HEK293 (cell line): Measurements from ENCODE around the gene COL9A2.

ENCODE experiments used
- CTCF ChIA-PET: fragments of 350-600 bp; formaldehyde crosslinking; extraction: SDS; loops from one replicate; lab custom pipeline; 2021; ENCODE audit warnings: antibody characterized with exemption; lab: Yijun Ruan, JAX
- POLR2A ChIA-PET: fragments of 300-600 bp; formaldehyde crosslinking; extraction: SDS; loops from one replicate; lab custom pipeline; 2020; ENCODE audit warnings: antibody characterized with exemption, inconsistent platforms; lab: Yijun Ruan, JAX
- H3K27ac ChIP-seq: fragments of 200-500 bp; sonication (Bioruptor generic); 2 replicates; pipeline ENCODE4 v1.5.1; 2014; ENCODE audit warnings: low read depth, low read length, control low read depth, inconsistent platforms; ENCODE audit errors: extremely low read depth
- H3K36me3 ChIP-seq, 2 experiments: fragments of 200-500 bp in 1 of 2; sonication (Bioruptor generic) in 1 of 2; 1 replicate in 1 of 2; 2 replicates in 1 of 2; pipeline ENCODE4 v1.5.1; 2014 to 2017; ENCODE audit warnings: inconsistent platforms in 2 of 2, low read length in 2 of 2; ENCODE audit not compliant: control insufficient read depth in 2 of 2, insufficient read depth in 1 of 2
- H3K4me1 ChIP-seq: fragments of 200-500 bp; sonication (Bioruptor generic); 2 replicates; pipeline ENCODE4 v1.5.1; 2014; ENCODE audit warnings: mild to moderate bottlenecking, low read length, inconsistent platforms; ENCODE audit not compliant: control insufficient read depth, insufficient read depth
- H3K4me3 ChIP-seq: 2 replicates; pipeline ENCODE4 v1.5.1; 2011; ENCODE audit warnings: low read depth, mild to moderate bottlenecking, control low read depth, low read length, moderate library complexity
- H3K9me3 ChIP-seq: fragments of 200-500 bp; sonication (Bioruptor generic); 2 replicates; pipeline ENCODE4 v1.5.1; 2014; ENCODE audit warnings: low read depth, low read length, inconsistent platforms; ENCODE audit not compliant: control insufficient read depth, insufficient read depth
- FEZF1 ChIP-seq: fragments of 450-650 bp; formaldehyde crosslinking; IDR thresholded peaks from 2 replicates; pipeline ENCODE4 v1.5.1; 2016; ENCODE audit warnings: missing biosample characterization, missing genetic modification characterization
- IKZF3 ChIP-seq: fragments of 450-650 bp; IDR thresholded peaks from 2 replicates; pipeline ENCODE4 v1.5.0; 2018; ENCODE audit warnings: missing biosample characterization, mild to moderate bottlenecking, missing genetic modification characterization, moderate library complexity
- PATZ1 ChIP-seq: fragments of 450-650 bp; formaldehyde crosslinking; IDR thresholded peaks from 2 replicates; pipeline ENCODE4 v1.5.1; 2016; ENCODE audit warnings: missing biosample characterization, missing genetic modification characterization
- YY1 ChIP-seq: fragments of 450-650 bp; formaldehyde crosslinking; IDR thresholded peaks from 2 replicates; pipeline ENCODE4 v1.5.1; 2018; ENCODE audit warnings: missing biosample characterization, missing genetic modification characterization
- ZBTB10 ChIP-seq: fragments of 450-650 bp; formaldehyde crosslinking; IDR thresholded peaks from 2 replicates; pipeline ENCODE4 v1.5.1; 2016; ENCODE audit warnings: missing biosample characterization, missing genetic modification characterization
- ZBTB17 ChIP-seq: fragments of 450-650 bp; formaldehyde crosslinking; IDR thresholded peaks from 2 replicates; pipeline ENCODE4 v1.5.1; 2016; ENCODE audit warnings: missing biosample characterization, missing genetic modification characterization
- ZBTB44 ChIP-seq: fragments of 450-650 bp; IDR thresholded peaks from 2 replicates; pipeline ENCODE4 v1.5.1; 2018; ENCODE audit warnings: missing biosample characterization, mild to moderate bottlenecking, missing genetic modification characterization
- ZBTB6 ChIP-seq: fragments of 450-650 bp; formaldehyde crosslinking; IDR thresholded peaks from 2 replicates; pipeline ENCODE4 v1.5.1; 2017; ENCODE audit warnings: missing biosample characterization, missing genetic modification characterization
- ZFP69B ChIP-seq: fragments of 450-650 bp; formaldehyde crosslinking; IDR thresholded peaks from 2 replicates; pipeline ENCODE4 v1.5.1; 2016; ENCODE audit warnings: missing biosample characterization, missing genetic modification characterization
- ZIC2 ChIP-seq: fragments of 450-650 bp; formaldehyde crosslinking; IDR thresholded peaks from 2 replicates; pipeline ENCODE4 v1.5.1; 2016; ENCODE audit warnings: missing biosample characterization, missing genetic modification characterization
- ZNF10 ChIP-seq: fragments of 450-650 bp; formaldehyde crosslinking; IDR thresholded peaks from 2 replicates; pipeline ENCODE4 v1.5.1; 2017; ENCODE audit warnings: missing biosample characterization, missing genetic modification characterization
- ZNF140 ChIP-seq: fragments of 450-650 bp; formaldehyde crosslinking; IDR thresholded peaks from 2 replicates; pipeline ENCODE4 v1.5.1; 2016; ENCODE audit warnings: missing biosample characterization, missing genetic modification characterization
- ZNF175 ChIP-seq: fragments of 450-650 bp; formaldehyde crosslinking; IDR thresholded peaks from 2 replicates; pipeline ENCODE4 v1.5.1; 2016; ENCODE audit warnings: missing biosample characterization, missing genetic modification characterization
- ZNF2 ChIP-seq: fragments of 450-650 bp; formaldehyde crosslinking; IDR thresholded peaks from 2 replicates; pipeline ENCODE4 v1.5.1; 2016; ENCODE audit warnings: missing biosample characterization, missing genetic modification characterization
- ZNF221 ChIP-seq: fragments of 450-650 bp; formaldehyde crosslinking; IDR thresholded peaks from 2 replicates; pipeline ENCODE4 v1.5.1; 2017; ENCODE audit warnings: missing biosample characterization, missing genetic modification characterization, borderline replicate concordance
- ZNF223 ChIP-seq: fragments of 450-650 bp; formaldehyde crosslinking; IDR thresholded peaks from 2 replicates; pipeline ENCODE4 v1.5.1; 2016; ENCODE audit warnings: missing biosample characterization, missing genetic modification characterization
- ZNF23 ChIP-seq: fragments of 450-650 bp; formaldehyde crosslinking; IDR thresholded peaks from 2 replicates; pipeline ENCODE4 v1.5.1; 2016; ENCODE audit warnings: missing biosample characterization, missing genetic modification characterization, borderline replicate concordance
- ZNF248 ChIP-seq: fragments of 450-650 bp; formaldehyde crosslinking; IDR thresholded peaks from 2 replicates; pipeline ENCODE4 v1.5.1; 2017; ENCODE audit warnings: missing biosample characterization, missing genetic modification characterization
- ZNF391 ChIP-seq: fragments of 450-650 bp; formaldehyde crosslinking; IDR thresholded peaks from 2 replicates; pipeline ENCODE4 v1.5.1; 2016; ENCODE audit warnings: low read depth, missing biosample characterization, missing genetic modification characterization, borderline replicate concordance
- ZNF423 ChIP-seq: fragments of 450-650 bp; formaldehyde crosslinking; IDR thresholded peaks from 2 replicates; pipeline ENCODE4 v1.5.1; 2016; ENCODE audit warnings: missing biosample characterization, missing genetic modification characterization
- ZNF426 ChIP-seq: fragments of 450-650 bp; formaldehyde crosslinking; IDR thresholded peaks from 2 replicates; pipeline ENCODE4 v1.5.1; 2017; ENCODE audit warnings: missing biosample characterization, missing genetic modification characterization, mild to moderate bottlenecking, inconsistent platforms, moderate library complexity
- ZNF580 ChIP-seq: fragments of 450-650 bp; formaldehyde crosslinking; IDR thresholded peaks from 2 replicates; pipeline ENCODE4 v1.5.1; 2016; ENCODE audit warnings: missing biosample characterization, missing genetic modification characterization
- ZNF610 ChIP-seq: fragments of 450-650 bp; formaldehyde crosslinking; IDR thresholded peaks from 2 replicates; pipeline ENCODE4 v1.5.1; 2016; ENCODE audit warnings: missing biosample characterization, missing genetic modification characterization, borderline replicate concordance
- ZNF654 ChIP-seq: fragments of 450-650 bp; formaldehyde crosslinking; IDR thresholded peaks from 2 replicates; pipeline ENCODE4 v1.5.1; 2016; ENCODE audit warnings: low read depth, missing biosample characterization, missing genetic modification characterization
- ZNF692 ChIP-seq: fragments of 450-650 bp; formaldehyde crosslinking; IDR thresholded peaks from 2 replicates; pipeline ENCODE4 v1.5.1; 2016; ENCODE audit warnings: missing biosample characterization, missing genetic modification characterization
- ZNF837 ChIP-seq: fragments of 450-650 bp; formaldehyde crosslinking; IDR thresholded peaks from 2 replicates; pipeline ENCODE4 v1.5.1; 2016; ENCODE audit warnings: missing biosample characterization, missing genetic modification characterization

Gene COL9A2

GRCh38 chr1:40315795-40316594 is 1.1 kb downstream of the COL9A2 start (continued):
- TF ChIP-seq ZNF580 (tag by site-specific recombination) = no peak
- TF ChIP-seq ZBTB10 (tag by site-specific recombination) = no peak
- TF ChIP-seq ZNF10 (tag by site-specific recombination) = no peak
- TF ChIP-seq ZNF692 (tag by site-specific recombination) = peak; percentile 42; the same call in 1 of the 2 replicates

GRCh38 chr1:40315239-40315794 is 1.8 kb downstream of the COL9A2 start:
- Histone ChIP-seq H3K4me3 (no peak overlapping the region), H3K27ac (no peak overlapping the region), H3K9me3 (no peaks in the 10 kb centered on the region), H3K36me3 (no peaks in the 10 kb centered on the region), H3K4me1 (no peaks in the 10 kb centered on the region; the same call in 1 of the 2 replicates)
- ChIA-PET CTCF (interaction anchor here (0.5 to 3.6 kb wide), 20 partner anchors 9 to 388 kb away, joined by 3 to 21 read pairs (median 4); no protein-coding TSS in a partner anchor), POLR2A (interaction anchor here (0.6 to 0.9 kb wide), 2 partner anchors 53 to 153 kb away, joined by 3 to 4 read pairs; no protein-coding TSS in a partner anchor)
- TF ChIP-seq YY1 (tag by site-specific recombination) (no peak), ZNF221 (no peak), ZFP69B (tag by site-specific recombination) (no peak), ZBTB44 (tag by site-specific recombination) (peak; percentile 43; the same call in 1 of the 2 replicates), ZBTB6 (tag by site-specific recombination) (no peak), ZNF2 (peak; percentile 36; the same call in 1 of the 2 replicates), ZNF837 (no peak), ZNF23 (tag by site-specific recombination) (no peak), ZNF140 (tag by site-specific recombination) (no peak), ZNF248 (tag by site-specific recombination) (no peak), ZNF223 (tag by site-specific recombination) (no peak), ZIC2 (tag by site-specific recombination) (no peak), ZBTB17 (peak; percentile 36; the same call in 1 of the 2 replicates), ZNF654 (tag by site-specific recombination) (0 out of 2 replicates have a peak, but pooled peaks have one; percentile 13), FEZF1 (tag by site-specific recombination) (no peak), ZNF175 (no peak), ZNF391 (tag by site-specific recombination) (no peak), ZNF423 (tag by site-specific recombination) (0 out of 2 replicates have a peak, but pooled peaks have one; percentile 23), ZNF610 (tag by site-specific recombination) (0 out of 2 replicates have a peak, but pooled peaks have one; percentile 45), IKZF3 (tag by site-specific recombination) (no peak), ZNF426 (tag by site-specific recombination) (no peak), PATZ1 (tag by site-specific recombination) (no peak)
